Stimulated activated CD4-positive, alpha-beta T cell treated with anti-CD3 and anti-CD28 coated beads, TNF-alpha, amount 100 ng/mL, for 48 hours (primary cell): Measurements from ENCODE around the gene MYO5C.
"Not testable (repeated sequence)": the region's sequence is repeated elsewhere in the genome, so short reads cannot be mapped to it uniquely, and the experiment has no call there.

Source experiments
- DNase-seq, 3 donors: peaks; one replicate each; pipeline ENCODE4 v3.0.0-alpha.2; 2020; ENCODE audit warnings: low read depth in 3 of 3

The MYO5C gene

DNA sequence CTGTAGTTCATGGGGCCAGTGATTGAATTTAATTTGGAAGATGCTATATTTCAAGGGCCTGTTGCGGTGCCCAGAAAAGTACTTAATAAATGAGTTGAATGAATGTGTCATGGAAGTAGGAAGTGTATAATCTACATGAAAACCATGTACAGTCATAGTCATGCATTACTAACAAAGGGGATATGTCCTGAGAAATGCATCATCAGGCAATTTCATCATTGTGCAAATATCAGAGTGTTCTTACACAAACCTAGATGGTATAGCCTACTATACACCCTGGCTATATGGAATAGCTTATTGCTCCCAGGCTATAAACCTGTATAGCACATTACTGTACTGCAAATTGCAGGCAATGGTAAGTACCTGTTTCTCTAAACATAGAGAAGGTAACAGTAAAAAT, 10.7 kb upstream of the MYO5C start:
- DNase-seq: no peak

DNA sequence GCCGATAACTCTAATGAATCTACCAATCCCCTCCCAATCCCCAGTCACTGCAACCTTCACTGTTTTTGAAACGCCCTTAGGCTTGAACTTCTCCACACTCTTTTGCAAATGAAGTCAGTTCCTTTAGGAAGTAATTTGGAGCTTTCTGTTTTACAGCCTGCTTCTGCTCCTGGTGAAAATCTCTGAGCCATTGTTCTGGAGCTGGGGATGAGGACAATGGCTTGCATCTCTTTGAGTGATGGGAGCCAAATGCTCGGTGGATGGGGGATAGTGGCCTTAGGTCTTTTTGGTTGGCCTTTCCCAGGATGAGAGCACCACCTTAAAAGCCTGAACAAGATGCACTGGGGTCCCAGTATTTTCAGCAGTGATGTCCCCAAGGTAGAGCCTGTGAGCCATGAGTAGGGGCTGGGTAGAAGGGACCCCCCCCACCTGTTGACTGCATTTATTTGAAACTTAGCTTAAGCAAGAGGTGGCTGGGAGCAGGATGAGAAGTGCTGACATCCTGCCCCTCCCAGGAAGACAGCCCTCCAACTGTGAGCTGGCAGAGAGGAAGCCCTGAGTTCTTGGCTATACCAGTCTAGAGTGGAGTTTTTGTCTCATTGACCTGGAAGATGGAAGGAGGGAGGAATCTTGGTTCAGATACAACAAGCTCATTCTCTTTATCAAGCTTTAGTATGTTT, 7.6 kb upstream of the MYO5C start:
- no peak for DNase-seq

DNA sequence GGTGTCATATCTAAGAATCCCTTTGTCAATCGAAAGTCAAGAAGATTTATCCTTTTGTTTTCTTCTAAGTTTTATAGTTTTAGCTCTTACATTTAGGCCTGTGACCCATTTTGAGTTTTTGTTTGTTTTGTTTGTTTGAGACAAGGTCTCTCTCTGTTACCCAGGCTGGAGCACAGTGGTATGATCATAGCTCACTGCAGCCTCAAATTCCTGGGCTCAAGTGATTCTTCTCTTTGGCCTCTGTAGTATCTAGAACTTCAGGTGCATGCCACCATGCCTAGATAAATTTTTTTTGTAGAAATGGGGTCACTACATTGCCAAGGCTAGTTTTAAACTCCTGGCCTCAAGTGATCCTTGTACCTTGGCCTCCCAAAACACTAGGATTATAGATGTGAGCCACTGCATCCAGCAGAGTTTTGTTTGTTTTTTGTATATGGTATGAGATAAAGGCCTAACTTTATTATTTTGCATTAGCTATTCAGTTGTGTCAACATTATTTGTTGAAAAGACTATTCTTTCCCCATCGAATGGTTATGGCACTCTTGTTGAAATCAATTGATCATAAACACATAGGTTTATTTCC, 5.8 kb upstream of the MYO5C start:
- DNase-seq: no peak

DNA sequence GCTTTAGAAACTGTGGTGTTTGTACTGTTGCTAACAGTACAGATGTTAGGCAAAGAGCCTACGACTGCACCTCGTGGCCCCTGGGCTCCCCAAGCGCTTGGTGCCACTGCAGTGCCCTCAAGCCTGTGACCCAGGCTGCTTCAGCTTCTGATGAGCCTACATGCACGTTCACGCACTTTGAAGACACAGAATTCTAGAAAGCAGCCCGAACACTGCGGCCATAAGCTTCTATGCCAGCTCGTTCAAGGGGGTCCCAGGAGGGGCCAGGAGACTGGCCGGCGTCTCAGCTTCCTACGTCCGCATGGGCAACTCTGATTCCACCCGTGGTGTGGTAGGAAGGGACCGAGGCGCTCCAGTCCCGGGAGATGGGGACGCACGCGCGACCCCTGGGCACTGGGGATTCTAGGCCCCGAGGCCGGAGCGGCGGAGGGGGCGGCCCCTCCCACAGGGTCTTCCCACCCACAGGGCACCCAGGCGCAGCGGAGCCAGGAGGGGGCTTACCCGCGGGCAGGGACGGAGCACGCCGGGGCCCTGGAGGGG, 653 bp downstream of the MYO5C start:
- no peak for DNase-seq

DNA sequence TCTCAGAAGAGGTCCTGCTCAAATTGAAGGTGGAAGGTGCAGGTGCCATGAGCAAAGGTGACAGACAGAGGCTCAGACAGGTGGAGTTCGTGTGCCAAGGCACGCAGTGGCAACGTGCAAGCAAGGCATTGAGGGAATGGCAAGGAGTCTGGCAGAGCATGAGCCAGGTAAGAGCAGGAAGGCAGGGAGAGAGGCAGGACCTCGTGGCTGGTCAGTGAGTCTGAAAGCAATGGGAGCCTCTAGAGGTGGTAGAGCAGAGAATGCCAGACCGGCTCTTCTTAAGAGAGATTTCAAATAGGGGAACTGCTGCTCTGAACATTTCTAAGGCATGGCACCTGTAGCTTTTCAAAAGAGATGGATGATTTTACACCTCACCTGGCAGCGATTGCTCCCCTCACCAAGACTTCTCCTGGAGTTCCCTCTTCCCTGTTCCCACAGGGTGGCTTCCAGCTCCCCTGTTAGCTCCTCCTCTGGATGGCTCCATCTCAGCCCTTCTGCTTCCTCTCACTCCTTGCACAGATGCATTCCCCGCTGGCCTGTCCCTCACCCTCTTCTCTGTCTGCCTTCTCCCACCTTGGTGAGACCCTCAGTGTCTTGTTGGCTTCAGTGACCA, 2.7 kb downstream of the MYO5C start:
- DNase-seq: no peak

- no peak for DNase-seq
Measured at GRCh38 chr15:52291204-52291603, 4.4 kb downstream of the MYO5C start.

DNA sequence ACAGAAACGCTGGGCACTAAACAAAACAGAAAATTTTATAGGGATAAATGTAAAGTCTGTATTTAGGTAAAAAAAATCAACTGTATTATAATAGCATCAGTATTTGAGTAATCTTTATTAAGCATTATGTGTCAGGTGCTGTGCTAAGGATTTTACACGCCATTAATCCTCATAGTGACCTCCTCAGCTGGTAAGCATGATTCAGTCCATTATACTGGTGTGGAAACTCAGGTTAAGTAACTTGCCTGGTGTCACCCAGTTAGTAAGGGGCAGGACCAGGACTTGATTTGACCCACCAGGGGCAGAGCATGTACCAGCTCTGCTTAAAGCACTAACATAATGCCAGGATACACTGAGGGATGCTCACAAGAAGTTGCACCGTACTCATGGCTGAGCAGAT, 4.8 kb downstream of the MYO5C start:
- DNase-seq: no peak

DNA sequence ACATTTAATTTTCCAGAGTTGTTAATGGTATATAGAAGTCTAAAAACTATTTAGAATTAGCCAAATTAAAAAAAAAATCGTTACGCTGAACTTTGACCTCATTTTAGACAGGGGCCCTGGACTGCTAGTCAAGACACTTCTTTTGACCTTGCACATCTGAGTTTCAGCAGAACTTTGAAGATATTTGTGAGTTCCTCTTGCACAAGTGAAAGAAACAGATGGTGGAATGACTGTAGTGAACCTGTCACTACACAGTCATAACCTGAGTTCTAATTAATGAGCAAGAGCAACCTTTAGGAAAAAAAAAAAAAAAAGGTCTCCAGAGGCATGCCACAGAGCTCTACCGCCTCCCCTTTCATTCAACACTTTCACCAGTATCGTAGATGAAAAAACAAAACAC, 5.3 kb downstream of the MYO5C start:
- DNase-seq: no peak

- DNase-seq: no peak
Measured at GRCh38 chr15:52289629-52290081, 5.9 kb downstream of the MYO5C start.

- no peak for DNase-seq
Measured at GRCh38 chr15:52288986-52289385, 6.6 kb downstream of the MYO5C start.

GRCh38 chr15:52288051-52288942, 7.3 kb downstream of the MYO5C start:
- DNase-seq: no peak

DNA sequence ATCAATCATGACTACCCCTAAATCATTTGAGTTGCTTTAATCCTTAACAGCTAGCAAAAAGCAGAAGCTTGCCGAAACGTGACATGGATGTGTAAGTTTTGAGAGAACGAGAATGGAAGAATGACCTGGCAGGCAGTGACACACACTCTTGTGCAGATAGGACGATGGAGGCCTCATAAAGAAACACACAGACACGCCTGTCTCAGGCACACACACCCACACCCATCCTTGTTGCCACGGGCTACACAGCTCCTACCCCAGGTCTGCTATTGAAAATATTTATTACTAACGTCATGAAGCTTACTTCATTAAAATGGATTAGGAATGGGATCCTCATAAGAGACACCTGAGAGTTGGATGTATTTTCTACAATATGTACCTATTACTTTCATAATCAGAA, 8.5 kb downstream of the MYO5C start:
- no peak for DNase-seq

- DNase-seq: not testable (repeated sequence)
Measured at GRCh38 chr15:52285941-52286340, 9.7 kb downstream of the MYO5C start.

GRCh38 chr15:52284164-52284563, 11.4 kb downstream of the MYO5C start:
- DNase-seq: no peak

- DNase-seq: no peak
Measured at GRCh38 chr15:52283281-52283680, 12.3 kb downstream of the MYO5C start.

- no peak for DNase-seq
Measured at GRCh38 chr15:52282418-52282817, 13.2 kb downstream of the MYO5C start.

DNA sequence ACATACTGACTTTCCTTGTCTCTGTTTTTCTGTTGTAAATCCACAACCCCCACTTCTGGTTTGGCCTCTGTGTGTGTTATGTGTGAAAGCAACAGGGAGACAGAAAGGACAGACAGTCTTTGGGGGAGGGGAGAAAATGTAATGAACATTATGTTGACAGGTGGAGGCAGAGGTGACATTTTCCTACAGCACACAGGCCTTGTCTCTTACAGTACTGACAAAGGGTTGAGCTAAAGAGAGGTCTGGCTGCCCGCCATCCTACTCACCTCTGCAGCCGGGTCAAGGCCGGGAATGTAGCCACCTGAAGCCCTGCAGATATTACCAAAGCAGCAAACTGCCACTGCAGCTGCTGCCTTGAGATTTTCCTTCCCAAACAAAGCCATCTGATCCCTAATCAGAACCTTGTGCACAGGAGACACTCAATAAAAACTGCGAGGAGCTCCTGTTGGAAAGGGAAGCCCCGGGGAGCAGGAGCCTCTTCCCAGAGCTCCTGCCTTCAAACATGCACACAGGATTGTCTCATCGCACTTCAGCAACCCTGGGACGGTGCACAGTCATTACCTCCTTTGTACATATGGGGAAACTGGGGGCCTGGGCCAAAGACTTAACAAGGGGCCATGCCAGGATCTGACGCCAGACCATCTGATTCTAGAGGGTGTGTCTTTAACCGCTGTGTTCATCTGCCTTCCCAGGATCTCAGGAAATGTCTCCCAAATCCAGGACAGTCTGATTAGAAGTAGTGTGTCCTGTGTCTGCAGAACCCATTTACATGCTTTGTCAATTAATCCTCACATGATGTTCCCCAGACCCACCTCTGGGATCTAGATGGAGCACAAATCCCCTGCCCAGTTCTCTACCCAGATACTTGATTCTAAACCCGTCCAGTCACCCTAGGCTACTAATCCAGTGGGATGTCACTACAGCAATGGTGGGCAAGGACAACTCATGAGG, 14.2 kb downstream of the MYO5C start:
- DNase-seq: no peak

DNA sequence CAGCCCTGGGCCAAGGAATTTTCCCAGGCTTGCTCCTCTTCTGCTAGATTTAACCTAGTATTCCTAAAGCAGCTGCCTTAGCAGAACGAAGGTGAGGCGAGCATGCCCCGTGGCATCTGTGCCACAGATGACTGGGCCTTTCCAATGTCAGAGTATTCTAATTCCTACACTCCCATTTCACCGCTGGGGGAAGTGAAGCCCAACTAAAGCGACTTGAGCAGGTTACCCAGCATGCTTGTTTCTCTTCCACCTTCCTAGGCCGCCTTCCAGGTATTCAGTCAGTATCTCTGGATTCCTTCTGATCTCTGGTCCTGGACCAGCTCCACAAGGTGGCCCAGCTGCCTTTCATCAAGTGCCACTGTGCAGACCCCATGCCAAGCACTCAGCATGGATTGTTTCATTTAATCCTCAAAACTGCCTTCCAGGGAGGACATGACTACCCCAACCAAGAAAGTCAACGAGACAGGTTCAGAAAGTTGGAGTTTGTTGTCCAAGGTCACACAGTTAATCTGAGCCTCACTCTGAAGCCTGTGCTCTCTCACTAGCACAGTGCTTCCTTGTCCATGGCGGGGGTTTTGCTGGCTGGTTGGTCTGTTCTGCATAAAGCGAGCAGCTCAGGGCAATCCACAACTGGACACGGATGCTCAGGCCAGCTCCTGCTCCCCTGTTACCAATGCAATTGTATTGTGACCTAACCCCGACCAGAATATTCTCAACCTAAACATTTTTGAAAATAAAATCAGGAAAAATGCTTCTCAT, 15.1 kb downstream of the MYO5C start:
- DNase-seq: no peak

DNA sequence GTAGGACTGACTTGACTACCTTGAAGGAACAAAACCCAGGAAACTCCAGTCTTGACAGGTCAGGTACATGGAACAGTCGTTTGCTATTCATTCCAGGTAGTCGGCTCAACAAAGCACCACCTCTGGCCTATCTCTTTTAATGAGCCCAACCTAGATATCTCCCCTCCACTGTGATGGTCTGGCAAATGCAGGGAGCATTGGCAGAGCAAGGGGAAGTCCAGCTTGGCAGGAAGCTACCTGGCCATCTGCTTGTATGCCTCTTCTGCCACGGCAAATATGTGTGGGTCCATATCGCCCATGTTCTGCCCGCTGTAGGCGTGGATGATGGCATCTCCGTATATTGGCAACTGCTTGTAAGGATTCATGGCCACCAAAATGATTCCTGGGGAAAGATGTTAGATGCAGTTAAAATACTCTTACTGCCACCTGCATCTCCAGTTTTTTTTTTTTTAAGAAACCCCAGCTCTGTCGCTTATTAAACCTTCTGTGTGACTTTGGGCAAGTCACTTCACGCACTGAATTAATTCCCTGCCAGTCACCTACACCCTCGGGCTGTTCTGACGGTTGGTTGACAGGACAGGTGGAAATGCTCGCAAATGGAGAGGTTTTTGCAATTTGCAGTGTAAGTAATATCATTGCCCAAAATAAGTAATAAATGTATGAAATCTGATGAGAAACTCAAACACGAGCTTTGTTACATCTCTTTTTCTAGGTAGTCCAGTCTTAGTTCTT, 16.8 kb downstream of the MYO5C start:
- DNase-seq: no peak
